OCI-LY3 (cell line): Measurements from ENCODE around the gene HAPLN2.

Experiments used
- EZH2phosphoT487 ChIP-seq: fragments of 200-600 bp; shearing (Covaris generic); IDR thresholded peaks from 2 replicates; pipeline ENCODE4 v1.6.1; 2018; ENCODE audit warnings: antibody characterized with exemption, mixed run types, low read depth
- TF ChIP-seq, protein P1 (sequence below): fragments of 200-600, 300-600 bp; sonication (generic); IDR thresholded peaks from 2 replicates; pipeline ENCODE4 v1.5.1; 2014; ENCODE audit warnings: antibody characterized with exemption, low read length, low read depth

DNA sequence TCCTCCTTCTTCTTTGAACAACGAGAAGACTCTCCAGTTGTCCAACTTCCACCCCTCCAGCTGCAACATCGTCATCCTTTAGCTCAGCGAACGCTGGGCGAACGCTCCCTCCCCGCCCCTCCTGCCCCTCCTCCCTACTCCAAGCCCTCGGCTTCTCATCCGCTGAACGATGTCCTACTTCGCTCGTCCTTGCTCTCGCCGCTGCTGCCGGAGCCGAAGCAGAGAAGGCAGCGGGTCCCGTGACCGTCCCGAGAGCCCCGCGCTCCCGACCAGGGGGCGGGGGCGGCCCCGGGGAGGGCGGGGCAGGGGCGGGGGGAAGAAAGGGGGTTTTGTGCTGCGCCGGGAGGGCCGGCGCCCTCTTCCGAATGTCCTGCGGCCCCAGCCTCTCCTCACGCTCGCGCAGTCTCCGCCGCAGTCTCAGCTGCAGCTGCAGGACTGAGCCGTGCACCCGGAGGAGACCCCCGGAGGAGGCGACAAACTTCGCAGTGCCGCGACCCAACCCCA is 22.6 kb downstream of the HAPLN2 start, which contains the start of gene BCAN:
- TF ChIP-seq, protein P1, sequence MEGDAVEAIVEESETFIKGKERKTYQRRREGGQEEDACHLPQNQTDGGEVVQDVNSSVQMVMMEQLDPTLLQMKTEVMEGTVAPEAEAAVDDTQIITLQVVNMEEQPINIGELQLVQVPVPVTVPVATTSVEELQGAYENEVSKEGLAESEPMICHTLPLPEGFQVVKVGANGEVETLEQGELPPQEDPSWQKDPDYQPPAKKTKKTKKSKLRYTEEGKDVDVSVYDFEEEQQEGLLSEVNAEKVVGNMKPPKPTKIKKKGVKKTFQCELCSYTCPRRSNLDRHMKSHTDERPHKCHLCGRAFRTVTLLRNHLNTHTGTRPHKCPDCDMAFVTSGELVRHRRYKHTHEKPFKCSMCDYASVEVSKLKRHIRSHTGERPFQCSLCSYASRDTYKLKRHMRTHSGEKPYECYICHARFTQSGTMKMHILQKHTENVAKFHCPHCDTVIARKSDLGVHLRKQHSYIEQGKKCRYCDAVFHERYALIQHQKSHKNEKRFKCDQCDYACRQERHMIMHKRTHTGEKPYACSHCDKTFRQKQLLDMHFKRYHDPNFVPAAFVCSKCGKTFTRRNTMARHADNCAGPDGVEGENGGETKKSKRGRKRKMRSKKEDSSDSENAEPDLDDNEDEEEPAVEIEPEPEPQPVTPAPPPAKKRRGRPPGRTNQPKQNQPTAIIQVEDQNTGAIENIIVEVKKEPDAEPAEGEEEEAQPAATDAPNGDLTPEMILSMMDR, result no peak
- TF ChIP-seq EZH2phosphoT487, result no peak
